AG04449 (cell line): ENCODE data around the gene PCSK7.

Experiments used
- CTCF ChIA-PET: fragments of 350-600 bp; formaldehyde crosslinking; extraction: SDS; loops from one replicate; lab custom pipeline; 2021; ENCODE audit warnings: antibody characterized with exemption; lab: Yijun Ruan, JAX
- POLR2A ChIA-PET: fragments of 400-600, 350-600 bp; formaldehyde crosslinking; extraction: SDS; loops from one replicate; lab custom pipeline; 2020; ENCODE audit warnings: antibody characterized with exemption, inconsistent platforms; lab: Yijun Ruan, JAX
- DNase-seq: peaks from one replicate; pipeline ENCODE4 v3.0.0-alpha.2; 2010; ENCODE audit warnings: low read depth, low spot score
- H3K4me3 ChIP-seq: 2 replicates; pipeline ENCODE4 v1.5.1; 2011; ENCODE audit warnings: low read depth, mild to moderate bottlenecking, control low read depth, low read length
- TF ChIP-seq, protein P1 (sequence below): IDR thresholded peaks from one replicate; pipeline ENCODE4 v1.5.1; 2011; ENCODE audit warnings: mild to moderate bottlenecking, moderate library complexity, low read length, control low read depth, inconsistent platforms; ENCODE audit not compliant: insufficient read depth; ENCODE audit errors: missing control alignments

The PCSK7 gene

DNA sequence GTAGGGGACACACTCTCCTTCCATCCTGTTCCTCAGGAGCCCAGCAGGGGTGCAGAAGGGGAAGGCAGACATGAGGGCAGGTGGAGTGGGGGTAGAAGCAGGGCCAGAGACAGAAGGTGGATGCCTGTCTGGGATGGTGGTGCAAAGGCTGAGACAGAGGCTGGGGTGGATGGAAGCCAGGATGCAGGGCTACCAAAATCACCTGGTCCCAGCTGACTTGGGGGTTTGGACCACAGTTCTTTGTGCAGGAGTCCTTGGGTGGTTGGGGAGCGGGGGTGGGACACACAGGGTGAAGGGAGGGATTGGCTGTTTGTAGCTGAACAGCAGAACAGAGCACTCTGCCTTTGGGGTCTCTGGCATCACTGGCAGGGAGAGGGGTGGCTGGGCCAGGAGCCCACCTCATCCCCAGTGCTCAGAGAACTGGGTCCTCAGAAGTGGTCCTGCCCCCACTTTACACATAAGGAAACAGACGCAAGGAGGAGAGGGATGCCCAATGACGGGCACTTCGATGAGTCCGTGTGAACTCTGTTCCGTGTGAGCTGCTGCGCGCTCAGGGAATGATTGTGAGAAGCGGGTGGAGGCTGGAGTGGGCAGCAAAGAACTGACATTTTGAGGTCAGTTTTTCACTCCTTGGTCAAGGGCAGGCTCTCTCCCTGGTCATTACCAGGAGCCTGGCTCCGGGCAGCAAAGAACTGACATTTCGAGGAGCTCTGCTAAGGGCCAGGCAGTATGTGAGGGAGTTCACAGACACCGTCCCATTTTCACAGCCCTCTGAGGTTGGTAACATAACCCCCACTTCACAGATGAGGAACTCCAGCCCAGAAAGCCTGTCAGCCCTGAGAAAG, 30.8 kb downstream of the PCSK7 start:
- TF ChIP-seq, protein P1, sequence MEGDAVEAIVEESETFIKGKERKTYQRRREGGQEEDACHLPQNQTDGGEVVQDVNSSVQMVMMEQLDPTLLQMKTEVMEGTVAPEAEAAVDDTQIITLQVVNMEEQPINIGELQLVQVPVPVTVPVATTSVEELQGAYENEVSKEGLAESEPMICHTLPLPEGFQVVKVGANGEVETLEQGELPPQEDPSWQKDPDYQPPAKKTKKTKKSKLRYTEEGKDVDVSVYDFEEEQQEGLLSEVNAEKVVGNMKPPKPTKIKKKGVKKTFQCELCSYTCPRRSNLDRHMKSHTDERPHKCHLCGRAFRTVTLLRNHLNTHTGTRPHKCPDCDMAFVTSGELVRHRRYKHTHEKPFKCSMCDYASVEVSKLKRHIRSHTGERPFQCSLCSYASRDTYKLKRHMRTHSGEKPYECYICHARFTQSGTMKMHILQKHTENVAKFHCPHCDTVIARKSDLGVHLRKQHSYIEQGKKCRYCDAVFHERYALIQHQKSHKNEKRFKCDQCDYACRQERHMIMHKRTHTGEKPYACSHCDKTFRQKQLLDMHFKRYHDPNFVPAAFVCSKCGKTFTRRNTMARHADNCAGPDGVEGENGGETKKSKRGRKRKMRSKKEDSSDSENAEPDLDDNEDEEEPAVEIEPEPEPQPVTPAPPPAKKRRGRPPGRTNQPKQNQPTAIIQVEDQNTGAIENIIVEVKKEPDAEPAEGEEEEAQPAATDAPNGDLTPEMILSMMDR, result no peak
- DNase-seq, result no peak
- ChIA-PET POLR2A (interaction anchor here (1.6 to 11.2 kb wide), 4 partner anchors 10 to 22 kb away, joined by 3 to 76 read pairs (median 18); partner anchors contain the start of gene SIDT2), CTCF (interaction anchor here (0.8 to 11.5 kb wide), 5 partner anchors 10 to 30 kb away, joined by 3 to 133 read pairs (median 4); partner anchors contain the start of genes PCSK7 and SIDT2)
- peak overlapping the region; percentile 99 for H3K4me3 ChIP-seq

DNA sequence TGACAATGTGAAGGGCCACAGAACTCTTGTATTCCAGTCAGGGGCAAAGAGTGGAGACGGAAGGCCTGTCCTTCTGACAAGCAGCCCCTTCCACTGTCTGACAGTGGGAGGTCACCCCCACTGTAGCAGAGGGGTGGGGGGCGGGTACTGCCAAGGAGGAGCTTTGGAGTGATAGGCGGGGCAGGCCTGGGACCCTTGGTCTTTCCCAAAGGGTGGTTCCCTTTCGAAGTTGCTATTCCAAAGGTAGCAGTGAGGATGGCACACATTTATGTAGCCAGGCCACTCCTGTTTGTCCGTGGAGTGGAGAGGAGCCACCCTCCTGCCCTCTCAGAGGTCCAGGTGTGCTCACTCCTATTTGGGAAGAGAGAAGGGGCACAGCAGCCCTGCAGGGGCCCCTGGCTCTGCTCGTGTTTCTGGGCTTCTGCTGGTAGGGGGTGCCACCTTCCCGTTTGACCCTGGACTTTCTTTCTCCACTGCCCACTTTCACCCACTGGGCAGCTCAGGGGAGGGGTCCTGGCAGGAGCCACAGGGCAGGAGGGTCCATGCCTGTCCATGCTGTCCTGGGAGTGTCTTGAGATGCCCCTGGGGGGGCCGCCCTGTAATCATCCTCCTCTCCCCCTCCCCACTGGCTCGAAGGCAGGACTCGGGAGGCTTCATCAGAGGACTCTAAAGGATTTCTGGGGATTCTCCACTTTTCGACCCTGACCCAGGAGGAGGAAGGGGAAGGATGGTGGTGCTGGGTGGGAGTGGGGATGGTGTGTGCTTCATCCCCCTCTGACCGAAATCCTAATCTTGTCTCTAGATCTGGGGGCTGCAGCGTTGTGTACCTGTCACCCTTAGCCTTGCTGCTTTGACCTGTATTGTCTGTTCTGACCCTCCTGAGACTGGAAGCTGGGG, 31.7 kb downstream of the PCSK7 start:
- DNase-seq, result no peak
- ChIA-PET POLR2A (interaction anchor here (0.6 to 11.2 kb wide), 14 partner anchors 10 to 409 kb away, joined by 3 to 76 read pairs (median 4); partner anchors contain the start of genes APOA5, PAFAH1B2, PCSK7 and SIDT2), CTCF (interaction anchor here (1.6 to 11.5 kb wide), 3 partner anchors 19 to 31 kb away, joined by 4 to 133 read pairs (median 6); partner anchors contain the start of genes PCSK7 and SIDT2)
- TF ChIP-seq, protein P1, result no peak
- H3K4me3 ChIP-seq, result peak overlapping the region; percentile 99

DNA sequence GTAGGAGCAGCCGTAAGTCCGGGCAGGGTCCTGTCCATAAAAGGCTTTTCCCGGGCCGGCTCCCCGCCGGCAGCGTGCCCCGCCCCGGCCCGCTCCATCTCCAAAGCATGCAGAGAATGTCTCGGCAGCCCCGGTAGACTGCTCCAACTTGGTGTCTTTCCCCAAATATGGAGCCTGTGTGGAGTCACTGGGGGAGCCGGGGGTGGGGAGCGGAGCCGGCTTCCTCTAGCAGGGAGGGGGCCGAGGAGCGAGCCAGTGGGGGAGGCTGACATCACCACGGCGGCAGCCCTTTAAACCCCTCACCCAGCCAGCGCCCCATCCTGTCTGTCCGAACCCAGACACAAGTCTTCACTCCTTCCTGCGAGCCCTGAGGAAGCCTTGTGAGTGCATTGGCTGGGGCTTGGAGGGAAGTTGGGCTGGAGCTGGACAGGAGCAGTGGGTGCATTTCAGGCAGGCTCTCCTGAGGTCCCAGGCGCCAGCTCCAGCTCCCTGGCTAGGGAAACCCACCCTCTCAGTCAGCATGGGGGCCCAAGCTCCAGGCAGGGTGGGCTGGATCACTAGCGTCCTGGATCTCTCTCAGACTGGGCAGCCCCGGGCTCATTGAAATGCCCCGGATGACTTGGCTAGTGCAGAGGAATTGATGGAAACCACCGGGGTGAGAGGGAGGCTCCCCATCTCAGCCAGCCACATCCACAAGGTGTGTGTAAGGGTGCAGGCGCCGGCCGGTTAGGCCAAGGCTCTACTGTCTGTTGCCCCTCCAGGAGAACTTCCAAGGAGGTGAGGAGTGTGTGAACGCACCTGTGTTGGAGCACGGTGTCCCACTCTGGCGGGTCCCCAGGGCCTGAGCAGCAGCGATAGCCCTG, 32.6 kb downstream of the PCSK7 start, which contains the start of gene TAGLN:
TAGLN (plus strand) TSS at position 318 of the 863 bp plus-strand sequence. CDS start 3,644 bp downstream, outside the sequence.
- ChIA-PET CTCF (interaction anchor here (1.6 to 11.5 kb wide), 2 partner anchors 18 to 28 kb away, joined by 6 to 133 read pairs; partner anchors contain the start of gene SIDT2), POLR2A (interaction anchor here (0.7 to 11.2 kb wide), 12 partner anchors 11 to 408 kb away, joined by 3 to 76 read pairs (median 4); partner anchors contain the start of genes APOA5, PAFAH1B2, PCSK7 and SIDT2)
- peak; percentile 87 for DNase-seq
- TF ChIP-seq, protein P1, result no peak
- H3K4me3 ChIP-seq, result peak within 1 kb of the TSS; percentile 99

DNA sequence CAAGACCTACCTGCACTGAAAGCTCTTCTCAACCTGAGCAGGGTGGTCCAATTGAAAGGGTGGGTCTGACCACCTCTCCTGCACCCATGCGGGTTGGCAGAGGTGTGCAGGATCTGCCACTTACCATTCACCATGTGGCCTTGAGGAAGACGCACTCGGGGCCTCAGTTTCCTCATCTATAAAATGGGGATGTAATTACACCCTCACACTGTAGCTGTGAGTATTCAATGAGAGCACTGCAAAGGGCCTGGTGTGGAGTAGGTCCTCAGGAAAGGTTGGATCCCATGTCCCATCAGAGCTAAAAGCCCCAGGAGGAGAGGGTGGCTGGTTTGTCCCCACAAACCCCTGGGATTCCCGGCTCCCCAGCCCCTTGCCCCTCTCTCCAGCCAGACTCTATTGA, 33.3 kb downstream of the PCSK7 start:
- POLR2A ChIA-PET, result interaction anchor here (0.6 to 11.2 kb wide), 7 partner anchors 12 to 55 kb away, joined by 3 to 76 read pairs (median 5); partner anchors contain the start of genes PAFAH1B2 and SIDT2
- CTCF ChIA-PET, result interaction anchor here (0.6 to 11.5 kb wide), 4 partner anchors 17 to 33 kb away, joined by 3 to 133 read pairs (median 4); partner anchors contain the start of genes PCSK7 and SIDT2
- no peak for DNase-seq
- TF ChIP-seq, protein P1, result no peak
- H3K4me3 ChIP-seq, result peak overlapping the region; percentile 99
